A673 (cell line): ENCODE data around the gene LARP4B. TPM values are rescaled to one million over a fixed set of nuclear protein-coding genes. Genes with fewer than 3 reads are reported as not detected.

Source experiments
- BruUV-seq: library from RNA; stranded (reverse); fragments of 400-500 nt; replicated peaks from 2 replicates; lab custom pipeline; 2021; lab: Mats Ljungman, UMichigan
- CTCF ChIA-PET: fragments of 300-600 bp; sonication (Branson Sonifier 250); formaldehyde crosslinking; loops from one replicate; lab custom pipeline; 2022; ENCODE audit warnings: antibody characterized with exemption; lab: Charles Lee
- POLR2A ChIA-PET: fragments of 300-600 bp; sonication (Branson Sonifier 250); formaldehyde crosslinking; loops from one replicate; lab custom pipeline; 2022; ENCODE audit warnings: antibody characterized with exemption; ENCODE audit not compliant: low non-redundant PET; lab: Charles Lee
- DNase-seq: peaks from one replicate; pipeline ENCODE4 v3.0.0-alpha.2; 2015; ENCODE audit warnings: low spot score
- H3K27ac ChIP-seq: fragments of 200-600 bp; sonication (generic); 2 replicates; pipeline ENCODE4 v1.5.1; 2016; ENCODE audit warnings: mixed run types, low read depth, mild to moderate bottlenecking, mixed read lengths, antibody characterized with exemption, low read length; ENCODE audit not compliant: poor library complexity, severe bottlenecking
- H3K27me3 ChIP-seq: fragments of 200-600 bp; sonication (generic); replicated peaks from 2 replicates; pipeline ENCODE4 v1.6.1; 2017; ENCODE audit warnings: mixed run types, low read depth, mild to moderate bottlenecking, mixed read lengths, antibody characterized with exemption, low read length; ENCODE audit not compliant: insufficient read depth, poor library complexity
- H3K36me3 ChIP-seq: fragments of 200-600 bp; sonication (generic); 2 replicates; pipeline ENCODE4 v1.6.1; 2016; ENCODE audit warnings: mixed run types, mild to moderate bottlenecking, mixed read lengths, antibody characterized with exemption, low read length; ENCODE audit not compliant: insufficient read depth, poor library complexity, severe bottlenecking
- H3K4me1 ChIP-seq: fragments of 200-600 bp; sonication (generic); 2 replicates; pipeline ENCODE4 v1.6.1; 2017; ENCODE audit warnings: mixed run types, mild to moderate bottlenecking, mixed read lengths, antibody characterized with exemption, low read length; ENCODE audit not compliant: insufficient read depth, poor library complexity, severe bottlenecking
- H3K4me3 ChIP-seq: fragments of 200-600 bp; sonication (generic); 2 replicates; pipeline ENCODE4 v1.5.1; 2016; ENCODE audit warnings: low read depth, mixed run types, mild to moderate bottlenecking, mixed read lengths, low read length; ENCODE audit not compliant: poor library complexity, severe bottlenecking
- H3K9me3 ChIP-seq: fragments of 200-600 bp; sonication (generic); 2 replicates; pipeline ENCODE4 v1.6.1; 2016; ENCODE audit warnings: mixed run types, low read depth, mild to moderate bottlenecking, mixed read lengths, antibody characterized with exemption, low read length; ENCODE audit not compliant: poor library complexity, severe bottlenecking
- CTCF ChIP-seq: fragments of 300-800, 200-600 bp; sonication (generic); conservative IDR thresholded peaks from 2 replicates; pipeline ENCODE4 v1.5.1; 2017; ENCODE audit warnings: low read depth, mild to moderate bottlenecking, antibody characterized with exemption, low read length, moderate library complexity, mixed read lengths
- EZH2 ChIP-seq: fragments of 200-600 bp; sonication (generic); IDR thresholded peaks from 2 replicates; pipeline ENCODE4 v1.6.1; 2017; ENCODE audit warnings: borderline replicate concordance, low read depth, mild to moderate bottlenecking, mixed read lengths, antibody characterized with exemption, low read length; ENCODE audit not compliant: poor library complexity, severe bottlenecking
- intact Hi-C: fragments of 100-400 bp; cut with micrococcal nuclease; formaldehyde crosslinking; loops from one replicate; pipeline ENCODE4 v1.10.0; 2022; ENCODE audit not compliant: unreplicated experiment
- total RNA-seq: library from RNA; stranded (reverse); gene quantifications from 2 replicates; pipeline ENCODE4 v1.2.3, GENCODE V29; 2021

The LARP4B gene
- total RNA-seq, 1 experiment from 2014 or later: 101 TPM

- ChIA-PET CTCF (interaction anchor here (0.6 kb wide), 1 partner anchor 422 kb away, joined by 3 read pairs; no protein-coding TSS in a partner anchor), POLR2A (no interaction called here)
- no peaks in the 10 kb centered on the region for H3K36me3 ChIP-seq
- no peak for DNase-seq
- H3K27me3 ChIP-seq: no peaks in the 10 kb centered on the region
- H3K9me3 ChIP-seq: peaks cover 6% of the 10 kb centered on the region
- no peak overlapping the region for H3K4me3 ChIP-seq
- no peak overlapping the region for H3K27ac ChIP-seq
- no peaks in the 10 kb centered on the region for H3K4me1 ChIP-seq
- intact Hi-C loops: no loop called here
- BruUV-seq: no TSS peak
- TF ChIP-seq CTCF (no peak), EZH2 (no peak)
Measured at GRCh38 chr10:792083-792791, 139.3 kb downstream of the LARP4B start.

GRCh38 chr10:791639-792038 lies 139.9 kb downstream of the LARP4B start:
- TF ChIP-seq EZH2: no peak
- no peak for TF ChIP-seq CTCF
- Histone ChIP-seq H3K9me3 (peaks cover 6% of the 10 kb centered on the region), H3K27me3 (no peaks in the 10 kb centered on the region), H3K4me3 (no peak overlapping the region), H3K27ac (no peak overlapping the region), H3K36me3 (no peaks in the 10 kb centered on the region), H3K4me1 (no peaks in the 10 kb centered on the region)
- BruUV-seq: no TSS peak
- ChIA-PET CTCF (no interaction called here), POLR2A (no interaction called here)
- DNase-seq: no peak
- intact Hi-C loops: no loop called here

DNA sequence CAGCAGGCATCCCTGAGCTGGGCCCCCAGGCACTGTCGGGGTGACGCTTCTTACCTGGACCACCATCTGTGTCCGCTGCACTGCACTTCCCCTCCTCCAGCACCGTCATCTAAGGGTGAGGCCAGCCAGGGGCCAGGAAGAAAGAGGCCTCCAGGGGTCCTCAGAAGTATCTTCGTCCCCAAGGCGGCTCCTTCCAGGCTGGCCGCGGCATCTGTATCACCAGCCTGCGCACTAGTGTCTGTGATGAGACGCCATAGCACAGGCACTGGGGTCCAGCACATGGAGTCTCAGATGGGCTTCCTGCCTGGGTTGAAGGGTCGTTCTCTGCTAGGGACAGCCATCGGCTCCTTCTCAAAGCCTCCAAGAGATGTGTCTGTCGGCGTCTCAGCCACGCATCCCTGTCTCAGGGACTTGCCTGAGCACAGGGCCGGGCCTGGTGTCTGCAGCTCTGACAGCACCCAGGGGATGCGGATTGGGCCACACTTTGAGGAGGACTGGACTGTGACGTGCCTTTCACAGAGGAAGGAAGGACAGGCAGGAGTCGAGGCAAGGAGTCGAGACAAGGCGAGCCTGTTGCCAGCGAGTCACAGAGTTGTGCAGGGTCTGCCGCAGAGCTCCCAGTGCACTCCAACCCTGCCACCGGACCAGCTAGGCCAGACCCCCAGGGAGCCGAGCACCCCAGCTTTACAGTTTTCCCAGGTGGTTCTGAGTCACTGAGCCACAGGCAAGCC lies 140.5 kb downstream of the LARP4B start:
- TF ChIP-seq EZH2: no peak
- intact Hi-C loops: no loop called here
- no TSS peak for BruUV-seq

More for the DNA sequence above, 140.5 kb downstream of the LARP4B start:
- H3K4me1 ChIP-seq: no peaks in the 10 kb centered on the region
- no peak overlapping the region for H3K27ac ChIP-seq
- no peaks in the 10 kb centered on the region for H3K36me3 ChIP-seq
- no peak for DNase-seq
- no peak overlapping the region for H3K4me3 ChIP-seq
- CTCF ChIA-PET: no interaction called here
- no peaks in the 10 kb centered on the region for H3K9me3 ChIP-seq
- no peaks in the 10 kb centered on the region for H3K27me3 ChIP-seq
- POLR2A ChIA-PET: no interaction called here
